Stimulated activated memory B cell treated with anti-CD40 and anti-IgM and Interleukin-4, amounts not matched to agents 10 μg/mL and 1 μg/mL and 100 μg/mL, for 72 hours (primary cell): ENCODE results near the gene SLC6A12.
"Not testable (repeated sequence)": the region's sequence is repeated elsewhere in the genome, so short reads cannot be mapped to it uniquely, and the experiment has no call there.

Source experiments
- ATAC-seq: fragments of 150-1000 bp; cut with Tn5 transposase; 2 replicates; pipeline ENCODE4 v1.10.0; 2021
- H3K27ac Mint-ChIP-seq: one replicate; pipeline ENCODE4 v1.8.0; 2022; ENCODE audit warnings: mild to moderate bottlenecking, mixed read lengths
- H3K27me3 Mint-ChIP-seq: one replicate; pipeline ENCODE4 v1.8.0; 2022; ENCODE audit warnings: mixed read lengths
- H3K36me3 Mint-ChIP-seq: one replicate; pipeline ENCODE4 v1.8.0; 2022; ENCODE audit warnings: mixed read lengths
- H3K4me1 Mint-ChIP-seq: one replicate; pipeline ENCODE4 v1.8.0; 2022; ENCODE audit warnings: mixed read lengths
- H3K4me3 Mint-ChIP-seq: one replicate; pipeline ENCODE4 v1.8.0; 2022; ENCODE audit warnings: mild to moderate bottlenecking, moderate library complexity, mixed read lengths
- H3K9me3 Mint-ChIP-seq: one replicate; pipeline ENCODE4 v1.8.0; 2022; ENCODE audit warnings: mixed read lengths

The SLC6A12 gene

DNA sequence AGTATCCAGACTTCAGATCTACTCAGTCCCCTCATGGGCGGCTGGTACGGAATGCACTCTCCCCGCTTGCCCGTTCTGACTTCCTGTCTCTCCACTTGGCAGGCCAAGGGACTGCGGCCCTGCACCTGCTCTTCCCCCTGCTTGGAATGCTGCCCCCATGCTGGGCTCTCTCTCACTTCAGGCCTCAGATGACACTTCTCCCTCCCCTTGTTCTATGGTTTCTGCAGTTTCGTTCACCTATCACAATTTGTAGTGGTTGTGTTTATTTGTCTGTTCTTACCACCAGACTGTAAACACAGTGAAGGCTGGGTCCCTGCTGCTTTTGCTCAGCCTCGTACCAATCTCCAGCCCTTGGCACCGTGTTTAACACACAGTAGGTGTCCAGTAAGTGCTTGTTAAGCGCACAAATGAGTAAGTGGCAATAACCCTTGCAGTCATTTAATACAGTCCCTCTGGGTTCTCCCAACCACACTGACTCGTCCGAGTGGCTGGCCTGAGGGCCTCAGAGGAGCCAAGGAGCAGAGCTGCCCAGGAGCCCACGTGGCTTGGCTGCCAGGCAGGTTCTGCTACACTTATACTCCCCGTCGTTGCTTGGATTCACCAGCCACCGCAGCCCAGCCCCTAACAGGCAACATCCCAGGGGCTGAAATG lies 11.8 kb downstream of the SLC6A12 start:
- H3K36me3 Mint-ChIP-seq, result no peaks in the 10 kb centered on the region
- no peak overlapping the region for H3K4me3 Mint-ChIP-seq
- no peak for ATAC-seq
- peaks cover 3% of the 10 kb centered on the region for H3K9me3 Mint-ChIP-seq
- H3K27ac Mint-ChIP-seq, result no peak overlapping the region
- H3K27me3 Mint-ChIP-seq, result peaks cover 70% of the 10 kb centered on the region
- no peaks in the 10 kb centered on the region for H3K4me1 Mint-ChIP-seq

DNA sequence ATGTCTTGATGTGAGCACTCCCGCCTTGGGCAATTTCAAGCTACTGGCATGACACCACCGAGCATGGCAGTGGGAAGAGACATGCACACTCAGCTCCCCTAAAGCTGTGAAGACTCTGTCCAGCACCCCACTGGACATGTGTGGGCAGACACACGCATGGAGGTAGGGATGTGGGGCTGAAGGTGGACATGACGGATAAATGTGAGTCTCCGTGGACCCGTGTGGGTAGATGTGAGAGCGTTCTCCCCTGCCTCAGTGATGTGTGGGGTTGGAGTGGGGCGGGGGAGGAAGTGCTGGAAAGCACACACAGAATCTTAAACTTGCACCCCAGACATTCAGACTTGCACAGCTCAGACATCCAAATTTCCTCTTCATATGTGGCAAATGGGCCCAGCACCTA lies 12.6 kb downstream of the SLC6A12 start:
- peak; percentile 4 for ATAC-seq
- H3K9me3 Mint-ChIP-seq, result peaks cover 3% of the 10 kb centered on the region
- H3K27ac Mint-ChIP-seq, result no peak overlapping the region
- no peak overlapping the region for H3K4me3 Mint-ChIP-seq
- H3K4me1 Mint-ChIP-seq, result no peaks in the 10 kb centered on the region
- peaks cover 62% of the 10 kb centered on the region for H3K27me3 Mint-ChIP-seq
- H3K36me3 Mint-ChIP-seq, result no peaks in the 10 kb centered on the region

DNA sequence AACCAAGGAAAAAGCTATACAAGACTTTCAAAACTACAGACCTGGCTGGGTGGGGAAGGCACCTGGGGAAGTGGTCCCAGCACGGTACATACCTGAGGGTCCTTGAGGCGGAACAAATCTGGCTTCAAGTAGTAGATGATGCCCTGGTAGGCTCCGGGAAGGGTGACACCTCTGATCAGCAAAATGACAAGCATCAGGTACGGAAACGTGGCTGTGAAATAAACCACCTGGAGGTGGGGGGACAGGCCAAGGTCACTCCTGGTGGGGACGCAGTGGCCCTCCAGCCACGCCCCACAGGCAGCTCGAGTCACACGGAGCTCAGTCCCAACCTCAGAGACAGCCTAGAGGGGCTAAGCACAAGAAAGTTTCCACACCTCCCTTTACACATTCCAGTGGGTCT lies 15.3 kb downstream of the SLC6A12 start:
- Mint-ChIP-seq H3K4me3 (no peak overlapping the region), H3K27me3 (peaks cover 49% of the 10 kb centered on the region), H3K4me1 (no peaks in the 10 kb centered on the region), H3K9me3 (no peaks in the 10 kb centered on the region), H3K27ac (no peak overlapping the region), H3K36me3 (no peaks in the 10 kb centered on the region)
- no peak for ATAC-seq

DNA sequence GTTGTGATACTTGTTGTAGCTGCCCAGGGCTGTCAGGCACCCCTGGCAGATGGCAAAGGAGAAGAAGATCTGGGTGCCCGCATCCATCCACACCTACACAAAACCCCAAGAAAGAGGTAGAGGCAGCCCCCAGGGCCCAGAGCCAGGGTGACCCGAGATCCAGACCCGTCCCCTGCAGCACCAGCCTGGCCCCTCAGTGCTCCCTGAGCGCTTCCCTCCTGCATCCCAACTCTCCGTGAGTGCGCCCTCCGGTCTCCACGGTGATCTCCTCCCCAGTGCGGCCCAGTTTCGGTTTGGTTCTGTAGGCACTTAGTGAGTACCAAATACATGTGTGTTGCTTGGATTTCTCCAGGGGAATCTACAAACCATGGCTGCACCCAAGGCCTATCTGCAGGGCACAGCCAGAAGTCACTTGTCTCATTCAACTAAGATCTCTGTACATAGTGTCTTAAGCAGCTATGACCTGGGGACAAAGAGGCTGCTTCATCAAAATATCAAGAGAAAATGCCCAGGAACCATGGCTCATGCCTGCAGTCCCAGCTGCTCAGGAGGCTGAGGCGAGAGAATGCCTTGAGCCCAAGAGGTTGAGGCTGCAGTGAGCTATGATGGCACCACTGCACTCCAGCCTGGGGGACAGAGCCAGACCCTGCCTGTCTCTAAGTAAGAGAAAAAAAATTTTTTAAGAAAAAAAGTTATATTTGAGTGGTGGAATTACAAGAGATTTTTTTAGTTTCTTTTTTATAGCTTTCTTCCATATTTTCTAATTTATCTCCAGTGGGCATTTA lies 15.9 kb downstream of the SLC6A12 start:
- H3K9me3 Mint-ChIP-seq, result no peaks in the 10 kb centered on the region
- H3K27me3 Mint-ChIP-seq, result peaks cover 54% of the 10 kb centered on the region
- H3K27ac Mint-ChIP-seq, result no peak overlapping the region
- H3K4me1 Mint-ChIP-seq, result no peaks in the 10 kb centered on the region
- H3K4me3 Mint-ChIP-seq, result no peak overlapping the region
- no peaks in the 10 kb centered on the region for H3K36me3 Mint-ChIP-seq
- ATAC-seq, result no peak

DNA sequence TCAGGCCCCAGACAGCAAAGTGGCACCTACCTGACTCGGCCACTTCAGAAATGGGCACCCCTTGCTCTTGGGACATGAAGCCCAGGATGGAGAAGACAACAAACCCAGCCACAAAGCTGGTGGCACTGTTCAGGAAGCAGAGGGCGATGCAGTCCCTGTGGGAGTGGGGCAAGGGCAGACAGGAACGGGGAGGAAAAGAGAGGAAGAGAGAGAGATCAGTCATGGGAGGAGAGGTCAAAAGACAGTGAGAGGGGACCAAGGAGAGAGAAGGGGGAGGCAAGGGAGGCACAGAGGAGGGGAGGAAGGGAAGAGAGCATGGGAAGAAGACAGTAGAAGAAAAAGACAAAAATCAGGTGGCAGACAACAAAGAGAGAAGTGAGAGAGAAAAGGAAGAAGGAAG lies 16.6 kb downstream of the SLC6A12 start:
- H3K4me1 Mint-ChIP-seq, result no peaks in the 10 kb centered on the region
- H3K36me3 Mint-ChIP-seq, result no peaks in the 10 kb centered on the region
- no peak for ATAC-seq
- H3K27me3 Mint-ChIP-seq, result peaks cover 54% of the 10 kb centered on the region
- no peak overlapping the region for H3K4me3 Mint-ChIP-seq
- no peak overlapping the region for H3K27ac Mint-ChIP-seq
- H3K9me3 Mint-ChIP-seq, result no peaks in the 10 kb centered on the region

DNA sequence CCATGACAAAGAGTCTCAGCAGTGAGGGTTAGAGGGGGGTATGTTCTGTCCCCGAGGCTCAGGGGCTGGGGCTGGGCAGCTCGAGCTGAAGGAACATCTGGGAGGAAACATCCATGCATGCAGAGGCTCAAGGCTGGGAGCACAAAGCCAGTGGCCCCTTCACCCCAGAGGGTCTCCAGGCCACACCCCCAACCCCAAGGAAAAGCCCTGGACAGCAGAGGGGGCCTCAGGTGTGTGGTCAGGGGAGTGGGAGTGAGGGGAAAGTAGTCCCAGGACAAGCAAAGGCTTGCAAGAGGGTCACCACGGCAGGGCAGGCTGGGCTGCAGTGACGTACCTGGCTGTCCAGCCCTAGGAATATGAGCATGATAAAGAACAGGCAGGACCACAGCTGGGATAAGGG lies 17.5 kb downstream of the SLC6A12 start:
- H3K36me3 Mint-ChIP-seq, result no peaks in the 10 kb centered on the region
- H3K4me1 Mint-ChIP-seq, result no peaks in the 10 kb centered on the region
- no peak overlapping the region for H3K4me3 Mint-ChIP-seq
- no peak for ATAC-seq
- peaks cover 2% of the 10 kb centered on the region for H3K9me3 Mint-ChIP-seq
- H3K27me3 Mint-ChIP-seq, result peaks cover 52% of the 10 kb centered on the region
- no peak overlapping the region for H3K27ac Mint-ChIP-seq

DNA sequence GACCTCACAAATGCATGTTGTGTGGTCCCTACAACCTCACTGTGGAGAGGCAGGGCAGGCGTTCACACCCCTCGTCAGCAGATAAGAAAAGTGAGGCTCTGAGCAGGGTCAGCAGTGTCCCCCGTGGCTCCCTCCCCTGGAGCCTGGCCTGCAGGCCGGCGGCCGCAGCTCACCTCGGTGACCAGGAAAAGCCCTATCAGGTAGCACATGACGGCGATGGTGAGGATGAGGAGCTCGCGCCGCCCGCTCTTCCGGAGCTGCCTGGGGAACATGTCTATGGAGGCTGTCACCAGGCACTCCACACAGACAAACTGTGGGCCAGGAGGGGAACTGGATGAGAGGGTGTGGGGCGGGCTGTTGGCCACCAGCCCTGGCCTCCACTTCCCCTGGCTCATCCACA lies 18.0 kb downstream of the SLC6A12 start:
- Mint-ChIP-seq H3K9me3 (peaks cover 3% of the 10 kb centered on the region), H3K27me3 (peaks cover 47% of the 10 kb centered on the region), H3K36me3 (no peaks in the 10 kb centered on the region), H3K27ac (no peak overlapping the region), H3K4me1 (no peaks in the 10 kb centered on the region), H3K4me3 (no peak overlapping the region)
- no peak for ATAC-seq

DNA sequence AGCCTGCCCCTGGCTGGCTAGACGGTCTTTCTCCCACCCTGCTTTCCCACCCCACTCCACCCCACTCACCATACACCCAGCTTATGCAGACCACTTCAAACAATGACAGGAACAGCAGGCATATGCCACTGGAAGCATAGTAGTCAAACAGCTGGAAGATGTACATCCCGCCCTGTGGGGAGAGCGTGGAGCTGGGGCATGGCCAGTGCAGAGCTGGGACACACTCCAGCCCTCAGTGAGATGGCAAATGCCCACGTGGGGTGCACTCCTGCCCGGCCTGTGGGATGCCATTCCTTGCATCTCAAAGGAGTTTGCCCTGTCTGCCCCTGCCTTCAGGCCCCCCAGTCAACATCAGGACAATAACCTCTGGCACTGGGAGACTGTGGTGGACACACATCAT lies 18.8 kb downstream of the SLC6A12 start:
- Mint-ChIP-seq H3K9me3 (peaks cover 3% of the 10 kb centered on the region), H3K27me3 (peaks cover 42% of the 10 kb centered on the region), H3K36me3 (no peaks in the 10 kb centered on the region), H3K27ac (no peak overlapping the region), H3K4me3 (no peak overlapping the region), H3K4me1 (no peaks in the 10 kb centered on the region)
- ATAC-seq, result no peak

DNA sequence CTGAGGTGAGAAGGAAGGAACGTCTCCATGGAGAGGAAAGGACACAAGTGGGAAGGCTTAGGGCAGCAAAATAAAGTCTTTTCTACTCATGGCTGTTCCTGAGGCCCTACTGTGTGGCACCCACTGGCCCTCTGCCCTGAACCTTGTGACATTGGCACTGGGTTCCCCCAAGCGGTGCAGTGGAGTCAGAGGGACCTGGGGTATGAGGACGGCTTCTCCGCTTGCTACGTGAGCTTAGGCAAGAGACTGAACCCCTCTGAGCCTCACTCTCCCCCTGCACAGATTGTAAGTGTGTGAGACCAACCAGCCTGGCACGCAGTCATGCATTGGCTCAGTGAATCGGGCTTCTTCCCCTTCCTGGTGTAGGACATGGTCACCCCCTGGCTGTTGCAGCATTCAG lies 19.7 kb downstream of the SLC6A12 start:
- peaks cover 51% of the 10 kb centered on the region for H3K27me3 Mint-ChIP-seq
- no peak overlapping the region for H3K4me3 Mint-ChIP-seq
- peaks cover 3% of the 10 kb centered on the region for H3K9me3 Mint-ChIP-seq
- ATAC-seq, result no peak
- no peak overlapping the region for H3K27ac Mint-ChIP-seq
- H3K4me1 Mint-ChIP-seq, result no peaks in the 10 kb centered on the region
- H3K36me3 Mint-ChIP-seq, result no peaks in the 10 kb centered on the region

DNA sequence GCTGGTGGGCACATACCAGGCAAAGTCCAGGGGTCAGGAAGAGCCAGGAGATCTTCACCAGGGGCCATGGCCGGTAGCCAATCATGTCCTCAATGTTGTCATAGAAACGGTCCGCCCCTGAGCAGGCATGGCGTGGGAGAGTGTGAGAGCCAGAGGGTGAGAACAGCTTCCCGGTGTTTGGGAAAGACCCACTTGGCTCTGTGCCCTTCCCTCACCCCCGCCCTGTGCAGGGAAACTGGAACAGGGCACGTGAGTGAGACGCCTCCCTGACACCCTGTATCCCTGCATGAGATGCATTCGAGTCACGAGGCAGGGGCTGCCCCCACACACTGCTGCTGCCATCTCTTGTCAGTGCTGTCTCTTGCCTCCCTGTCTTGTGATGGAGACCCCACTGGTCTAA lies 20.7 kb downstream of the SLC6A12 start:
- H3K27me3 Mint-ChIP-seq, result peaks cover 56% of the 10 kb centered on the region
- H3K9me3 Mint-ChIP-seq, result peaks cover 3% of the 10 kb centered on the region
- no peak for ATAC-seq
- no peak overlapping the region for H3K4me3 Mint-ChIP-seq
- H3K27ac Mint-ChIP-seq, result no peak overlapping the region
- H3K4me1 Mint-ChIP-seq, result no peaks in the 10 kb centered on the region
- H3K36me3 Mint-ChIP-seq, result no peaks in the 10 kb centered on the region

DNA sequence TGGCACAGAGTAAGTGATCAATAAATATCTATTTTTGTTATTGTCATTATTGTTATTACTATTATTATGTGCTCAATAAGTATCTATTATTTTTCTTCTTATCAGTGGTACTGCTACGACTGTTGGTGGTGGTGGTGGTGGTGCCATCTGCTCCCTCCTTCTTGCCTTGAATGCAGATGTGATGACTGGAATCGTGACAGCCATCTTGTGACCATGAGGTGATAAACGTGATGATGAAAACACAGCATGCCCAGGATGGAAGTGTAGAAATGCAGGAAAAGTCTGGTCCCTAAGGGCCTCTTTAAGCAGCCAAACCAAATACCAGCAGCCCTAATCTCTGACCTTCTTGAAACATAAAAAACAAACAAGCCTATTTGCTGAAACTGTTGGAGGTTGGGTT lies 22.4 kb downstream of the SLC6A12 start:
- no peak overlapping the region for H3K4me3 Mint-ChIP-seq
- no peak for ATAC-seq
- H3K27ac Mint-ChIP-seq, result no peak overlapping the region
- peaks cover 49% of the 10 kb centered on the region for H3K27me3 Mint-ChIP-seq
- H3K4me1 Mint-ChIP-seq, result no peaks in the 10 kb centered on the region
- H3K36me3 Mint-ChIP-seq, result no peaks in the 10 kb centered on the region
- peaks cover 3% of the 10 kb centered on the region for H3K9me3 Mint-ChIP-seq

DNA sequence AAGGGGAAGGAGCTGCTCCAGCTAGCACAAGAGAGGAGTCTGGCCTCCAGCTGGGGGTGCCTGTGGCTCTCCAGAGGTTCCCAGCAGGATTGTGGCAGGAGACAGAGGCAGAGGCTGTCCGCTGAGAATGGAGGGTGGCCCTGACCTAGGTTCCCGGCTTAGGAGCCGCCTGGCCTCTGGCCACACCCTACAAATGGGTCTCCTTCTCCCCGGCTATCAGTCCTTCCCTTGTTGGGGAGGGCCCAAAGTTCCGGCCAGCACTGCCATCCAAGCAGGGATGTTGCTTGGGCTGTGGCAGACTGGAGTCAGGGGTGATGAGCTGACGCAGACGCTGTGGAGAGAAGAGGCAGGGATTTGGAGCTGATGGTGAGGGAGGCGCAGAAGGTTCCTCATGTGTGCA lies 23.1 kb downstream of the SLC6A12 start:
- Mint-ChIP-seq H3K27me3 (peaks cover 56% of the 10 kb centered on the region), H3K4me3 (no peak overlapping the region), H3K36me3 (no peaks in the 10 kb centered on the region), H3K27ac (no peak overlapping the region), H3K9me3 (peaks cover 3% of the 10 kb centered on the region), H3K4me1 (no peaks in the 10 kb centered on the region)
- ATAC-seq, result no peak

DNA sequence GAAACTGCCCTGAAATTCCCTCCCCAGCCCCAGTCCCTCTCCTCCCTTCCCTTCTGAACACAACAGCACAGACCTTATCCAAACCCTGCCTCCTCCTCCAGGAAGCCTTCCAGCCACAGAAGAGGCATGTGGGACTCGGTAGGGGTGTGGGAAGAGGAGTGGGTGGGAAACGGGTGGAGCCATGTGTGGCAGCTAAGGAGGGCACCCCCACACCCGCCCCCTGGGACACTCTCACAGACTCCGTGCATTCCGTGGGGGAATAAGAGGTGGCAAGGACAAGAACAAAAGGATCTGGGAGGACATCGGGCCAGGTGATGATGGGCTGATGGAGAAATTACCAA lies 24.4 kb downstream of the SLC6A12 start:
- Mint-ChIP-seq H3K36me3 (no peaks in the 10 kb centered on the region), H3K9me3 (peaks cover 3% of the 10 kb centered on the region), H3K4me3 (no peak overlapping the region), H3K4me1 (no peaks in the 10 kb centered on the region), H3K27me3 (peaks cover 64% of the 10 kb centered on the region), H3K27ac (no peak overlapping the region)
- ATAC-seq, result no peak

DNA sequence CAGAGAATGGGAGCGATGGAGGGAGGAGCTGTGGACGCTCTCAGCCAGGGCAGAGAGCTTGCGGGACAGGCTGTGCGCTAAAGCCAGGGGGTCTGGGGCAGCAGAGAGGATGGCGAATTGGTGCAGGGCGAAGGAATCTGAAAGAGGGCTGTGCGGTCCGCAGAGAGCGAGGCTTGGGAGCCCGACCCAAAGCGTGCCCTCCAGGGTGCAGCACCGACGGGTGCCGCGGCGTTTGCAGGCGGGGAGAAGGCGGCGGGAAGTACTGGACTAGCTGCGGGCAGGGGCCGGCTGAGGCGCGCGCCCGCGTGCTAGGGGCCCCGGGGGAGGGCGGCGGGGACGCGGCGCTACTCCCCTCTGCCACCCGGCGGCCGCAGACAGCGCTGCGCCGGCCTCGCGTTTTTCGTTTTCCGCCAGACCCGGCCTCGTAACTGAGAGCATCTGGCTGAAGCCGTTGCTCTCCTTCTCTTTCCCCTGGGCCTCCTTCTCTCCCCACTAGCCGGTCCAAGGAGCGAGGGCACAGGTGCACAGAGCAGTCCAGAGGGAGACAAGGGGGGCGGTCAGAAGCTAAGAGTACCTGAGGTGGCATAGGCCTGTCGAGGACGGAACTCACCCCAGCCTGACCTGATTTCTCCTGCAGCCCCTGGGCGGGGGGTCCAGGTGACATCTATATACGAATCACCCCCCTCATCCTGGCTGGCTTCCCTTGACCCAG lies 24.9 kb downstream of the SLC6A12 start:
- ATAC-seq, result peak; percentile 58
- peak overlapping the region; percentile 4 for H3K4me3 Mint-ChIP-seq
- H3K36me3 Mint-ChIP-seq, result no peaks in the 10 kb centered on the region
- peaks cover 59% of the 10 kb centered on the region for H3K27me3 Mint-ChIP-seq
- H3K9me3 Mint-ChIP-seq, result peaks cover 3% of the 10 kb centered on the region
- H3K4me1 Mint-ChIP-seq, result no peaks in the 10 kb centered on the region
- H3K27ac Mint-ChIP-seq, result no peak overlapping the region

DNA sequence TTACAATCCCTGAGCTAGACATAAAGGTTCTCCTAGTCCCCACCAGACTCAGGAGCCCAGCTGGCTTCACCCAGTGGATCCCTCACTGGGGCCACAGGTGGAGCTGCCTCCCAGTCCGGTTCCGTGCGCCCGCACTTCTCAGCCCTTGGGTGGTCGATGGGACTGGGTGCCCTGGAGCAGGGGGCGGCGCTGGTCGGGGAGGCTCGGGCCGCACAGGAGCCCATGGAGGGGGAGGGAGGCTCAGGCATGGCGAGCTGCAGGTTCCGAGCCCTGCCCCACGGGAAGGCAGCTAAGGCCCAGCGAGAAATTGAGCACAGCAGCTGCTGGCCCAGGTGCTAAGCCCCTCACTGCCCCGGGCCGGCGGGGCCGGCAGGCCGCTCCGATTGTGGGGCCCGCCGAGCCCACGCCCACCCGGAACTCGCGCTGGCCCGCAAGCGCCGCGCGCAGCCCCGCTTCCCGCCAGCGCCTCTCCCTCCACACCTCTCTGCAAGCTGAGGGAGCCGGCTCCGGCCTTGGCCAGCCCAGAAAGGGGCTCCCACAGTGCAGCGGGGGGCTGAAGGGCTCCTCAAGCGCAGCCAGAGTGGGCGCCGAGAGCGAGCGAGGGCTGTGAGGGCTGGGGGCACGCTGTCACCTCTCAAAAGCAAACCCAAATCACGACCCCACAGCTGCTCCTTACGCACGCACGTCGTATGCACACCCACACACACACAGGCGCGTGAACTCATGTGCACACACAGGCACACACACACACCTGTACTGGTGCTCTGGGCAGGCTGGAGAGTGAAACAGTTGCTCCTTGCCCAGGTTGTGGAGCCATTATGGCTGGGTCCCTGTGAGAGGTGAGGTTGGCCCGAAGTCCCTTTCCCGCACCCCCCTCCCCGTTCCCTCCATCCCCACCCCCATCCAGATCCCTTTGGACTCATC lies 25.7 kb downstream of the SLC6A12 start:
- not testable (repeated sequence) for H3K9me3 Mint-ChIP-seq, H3K27ac Mint-ChIP-seq, H3K4me3 Mint-ChIP-seq, H3K4me1 Mint-ChIP-seq, H3K36me3 Mint-ChIP-seq, ATAC-seq
- peaks cover 60% of the 10 kb centered on the region for H3K27me3 Mint-ChIP-seq
